HEK293 (cell line): ENCODE measurements around the gene ARHGEF28.

Experiments
- CTCF ChIA-PET: fragments of 350-600 bp; formaldehyde crosslinking; extraction: SDS; loops from one replicate; lab custom pipeline; 2021; ENCODE audit warnings: antibody characterized with exemption; lab: Yijun Ruan, JAX
- POLR2A ChIA-PET: fragments of 300-600 bp; formaldehyde crosslinking; extraction: SDS; loops from one replicate; lab custom pipeline; 2020; ENCODE audit warnings: antibody characterized with exemption, inconsistent platforms; lab: Yijun Ruan, JAX
- H3K27ac ChIP-seq: fragments of 200-500 bp; sonication (Bioruptor generic); 2 replicates; pipeline ENCODE4 v1.5.1; 2014; ENCODE audit warnings: low read depth, low read length, control low read depth, inconsistent platforms; ENCODE audit errors: extremely low read depth
- H3K36me3 ChIP-seq, 2 experiments: fragments of 200-500 bp in 1 of 2; sonication (Bioruptor generic) in 1 of 2; 1 replicate in 1 of 2; 2 replicates in 1 of 2; pipeline ENCODE4 v1.5.1; 2014 to 2017; ENCODE audit warnings: inconsistent platforms in 2 of 2, low read length in 2 of 2; ENCODE audit not compliant: control insufficient read depth in 2 of 2, insufficient read depth in 1 of 2
- H3K4me1 ChIP-seq: fragments of 200-500 bp; sonication (Bioruptor generic); 2 replicates; pipeline ENCODE4 v1.5.1; 2014; ENCODE audit warnings: mild to moderate bottlenecking, low read length, inconsistent platforms; ENCODE audit not compliant: control insufficient read depth, insufficient read depth
- H3K4me3 ChIP-seq: 2 replicates; pipeline ENCODE4 v1.5.1; 2011; ENCODE audit warnings: low read depth, mild to moderate bottlenecking, control low read depth, low read length, moderate library complexity
- H3K9me3 ChIP-seq: fragments of 200-500 bp; sonication (Bioruptor generic); 2 replicates; pipeline ENCODE4 v1.5.1; 2014; ENCODE audit warnings: low read depth, low read length, inconsistent platforms; ENCODE audit not compliant: control insufficient read depth, insufficient read depth
- GFI1B ChIP-seq: fragments of 450-650 bp; formaldehyde crosslinking; IDR thresholded peaks from 2 replicates; pipeline ENCODE4 v1.5.1; 2016; ENCODE audit warnings: missing biosample characterization, missing genetic modification characterization
- SALL2 ChIP-seq: fragments of 450-650 bp; formaldehyde crosslinking; IDR thresholded peaks from 2 replicates; pipeline ENCODE4 v1.5.0; 2017; ENCODE audit warnings: missing biosample characterization, mild to moderate bottlenecking, missing genetic modification characterization, borderline replicate concordance
- SP7 ChIP-seq: fragments of 450-650 bp; formaldehyde crosslinking; IDR thresholded peaks from 2 replicates; pipeline ENCODE4 v1.5.1; 2016; ENCODE audit warnings: missing biosample characterization, missing genetic modification characterization
- ZNF112 ChIP-seq: fragments of 450-650 bp; formaldehyde crosslinking; IDR thresholded peaks from 2 replicates; pipeline ENCODE4 v1.5.0; 2017; ENCODE audit warnings: missing biosample characterization, missing genetic modification characterization
- ZNF121 ChIP-seq: fragments of 450-650 bp; formaldehyde crosslinking; IDR thresholded peaks from 2 replicates; pipeline ENCODE4 v1.5.1; 2016; ENCODE audit warnings: missing biosample characterization, missing genetic modification characterization
- ZNF248 ChIP-seq: fragments of 450-650 bp; formaldehyde crosslinking; IDR thresholded peaks from 2 replicates; pipeline ENCODE4 v1.5.1; 2017; ENCODE audit warnings: missing biosample characterization, missing genetic modification characterization
- ZNF335 ChIP-seq: fragments of 450-650 bp; formaldehyde crosslinking; conservative IDR thresholded peaks from 2 replicates; pipeline ENCODE4 v1.5.1; 2016; ENCODE audit warnings: missing biosample characterization, missing genetic modification characterization
- ZNF366 ChIP-seq: fragments of 450-650 bp; formaldehyde crosslinking; conservative IDR thresholded peaks from 2 replicates; pipeline ENCODE4 v1.5.1; 2016; ENCODE audit warnings: missing biosample characterization, missing genetic modification characterization
- ZNF37A ChIP-seq: fragments of 450-650 bp; IDR thresholded peaks from 2 replicates; pipeline ENCODE4 v1.5.1; 2018; ENCODE audit warnings: missing biosample characterization, missing genetic modification characterization
- ZNF521 ChIP-seq: fragments of 450-650 bp; formaldehyde crosslinking; IDR thresholded peaks from 2 replicates; pipeline ENCODE4 v1.5.1; 2017; ENCODE audit warnings: missing biosample characterization, mild to moderate bottlenecking, missing genetic modification characterization
- ZNF555 ChIP-seq: fragments of 450-650 bp; formaldehyde crosslinking; conservative IDR thresholded peaks from 2 replicates; pipeline ENCODE4 v1.5.1; 2017; ENCODE audit warnings: missing biosample characterization, mild to moderate bottlenecking, missing genetic modification characterization, inconsistent platforms
- ZNF621 ChIP-seq: fragments of 450-650 bp; formaldehyde crosslinking; IDR thresholded peaks from 2 replicates; pipeline ENCODE4 v1.5.1; 2017; ENCODE audit warnings: missing biosample characterization, missing genetic modification characterization
- ZNF660 ChIP-seq: fragments of 450-650 bp; IDR thresholded peaks from 2 replicates; pipeline ENCODE4 v1.5.1; 2018; ENCODE audit warnings: missing biosample characterization, mild to moderate bottlenecking, missing genetic modification characterization
- TF ChIP-seq, protein P1 (sequence below): fragments of 450-650 bp; IDR thresholded peaks from 2 replicates; pipeline ENCODE4 v1.5.1; 2018; ENCODE audit warnings: missing biosample characterization, missing genetic modification characterization
- TF ChIP-seq, protein P2 (sequence below): fragments of 450-650 bp; formaldehyde crosslinking; IDR thresholded peaks from 2 replicates; pipeline ENCODE4 v1.5.1; 2017; ENCODE audit warnings: missing biosample characterization, missing genetic modification characterization
- TF ChIP-seq, protein P3 (sequence below): fragments of 450-650 bp; formaldehyde crosslinking; IDR thresholded peaks from 2 replicates; pipeline ENCODE4 v1.5.1; 2016; ENCODE audit warnings: missing biosample characterization, missing genetic modification characterization
- TF ChIP-seq, protein P4 (sequence below): fragments of 450-650 bp; IDR thresholded peaks from 2 replicates; pipeline ENCODE4 v1.5.1; 2018; ENCODE audit warnings: missing biosample characterization, mild to moderate bottlenecking, missing genetic modification characterization

Gene ARHGEF28

DNA sequence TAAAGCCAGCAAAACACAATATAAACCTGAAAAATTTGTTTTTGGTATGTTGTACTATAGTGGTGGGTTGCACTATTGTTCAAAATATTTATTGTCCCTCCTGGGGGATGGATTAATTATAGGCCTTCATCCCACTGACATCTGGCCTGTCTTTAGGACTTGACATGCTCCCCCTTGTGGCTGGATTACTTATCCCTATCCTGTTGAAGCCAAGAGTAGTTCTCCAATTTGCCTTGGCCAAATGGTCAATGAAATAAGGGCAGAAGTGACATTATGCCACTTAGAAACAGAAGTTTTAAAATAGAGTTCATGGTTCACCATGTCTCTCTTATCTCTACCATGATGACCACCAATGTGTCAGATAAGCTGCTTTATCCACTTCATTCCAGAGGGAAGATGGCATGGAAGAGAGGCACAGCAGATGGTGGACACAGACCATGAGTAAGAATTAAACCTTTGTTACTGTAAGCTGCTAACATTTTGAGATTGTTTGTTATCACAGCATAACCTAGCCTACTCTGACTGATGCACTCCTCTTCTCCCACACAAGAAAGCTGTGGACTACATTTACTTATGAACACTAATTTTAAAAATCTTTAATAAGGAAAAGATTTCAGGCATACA is 29.2 kb upstream of the ARHGEF28 start:
- ChIA-PET POLR2A (no interaction called here), CTCF (interaction anchor here (0.5 to 2.0 kb wide), 37 partner anchors 9 to 1122 kb away, joined by 3 to 17 read pairs (median 4); partner anchors contain the start of gene ANKRA2)
- Histone ChIP-seq H3K27ac (no peak overlapping the region), H3K4me1 (0 out of 2 replicates have a peak, but pooled peaks cover 2% of the 10 kb centered on the region), H3K9me3 (no peaks in the 10 kb centered on the region), H3K4me3 (no peak overlapping the region), H3K36me3 (no peaks in the 10 kb centered on the region)
- TF ChIP-seq SP7 (peak; percentile 42; the same call in 1 of the 2 replicates), ZNF555 (tag by site-specific recombination) (no peak), GFI1B (tag by site-specific recombination) (no peak), ZNF335 (peak; percentile 54), ZNF660 (tag by site-specific recombination) (0 out of 2 replicates have a peak, but pooled peaks have one; percentile 29)
- TF ChIP-seq, protein P1, sequence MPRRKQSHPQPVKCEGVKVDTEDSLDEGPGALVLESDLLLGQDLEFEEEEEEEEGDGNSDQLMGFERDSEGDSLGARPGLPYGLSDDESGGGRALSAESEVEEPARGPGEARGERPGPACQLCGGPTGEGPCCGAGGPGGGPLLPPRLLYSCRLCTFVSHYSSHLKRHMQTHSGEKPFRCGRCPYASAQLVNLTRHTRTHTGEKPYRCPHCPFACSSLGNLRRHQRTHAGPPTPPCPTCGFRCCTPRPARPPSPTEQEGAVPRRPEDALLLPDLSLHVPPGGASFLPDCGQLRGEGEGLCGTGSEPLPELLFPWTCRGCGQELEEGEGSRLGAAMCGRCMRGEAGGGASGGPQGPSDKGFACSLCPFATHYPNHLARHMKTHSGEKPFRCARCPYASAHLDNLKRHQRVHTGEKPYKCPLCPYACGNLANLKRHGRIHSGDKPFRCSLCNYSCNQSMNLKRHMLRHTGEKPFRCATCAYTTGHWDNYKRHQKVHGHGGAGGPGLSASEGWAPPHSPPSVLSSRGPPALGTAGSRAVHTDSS (tag by site-specific recombination) = 0 out of 2 replicates have a peak, but pooled peaks have one; percentile 26

DNA sequence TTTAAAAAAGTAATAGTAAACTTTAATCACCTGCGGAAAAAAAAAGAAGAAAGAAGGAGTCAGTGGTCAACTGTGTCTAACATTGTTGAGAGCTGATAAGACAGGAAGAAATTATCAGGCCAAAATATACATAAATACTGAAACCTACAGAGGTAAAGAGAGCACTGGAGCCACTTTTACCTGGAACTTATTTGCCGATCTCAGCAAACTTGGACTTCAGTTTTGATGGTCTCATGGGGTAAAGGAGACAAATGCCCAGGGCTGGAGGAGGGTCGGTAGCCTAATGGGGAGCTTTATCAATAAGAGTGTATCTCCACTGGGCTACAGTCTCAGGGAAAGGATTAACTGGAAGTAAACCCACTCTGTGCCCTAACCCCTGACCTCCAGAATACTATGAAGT is 26.6 kb upstream of the ARHGEF28 start:
- H3K27ac ChIP-seq = no peak overlapping the region
- ChIA-PET CTCF (interaction anchor here (0.9 kb wide), 1 partner anchor 8 kb away, joined by 3 read pairs; no protein-coding TSS in a partner anchor), POLR2A (no interaction called here)
- H3K9me3 ChIP-seq = no peaks in the 10 kb centered on the region
- TF ChIP-seq, protein P2, sequence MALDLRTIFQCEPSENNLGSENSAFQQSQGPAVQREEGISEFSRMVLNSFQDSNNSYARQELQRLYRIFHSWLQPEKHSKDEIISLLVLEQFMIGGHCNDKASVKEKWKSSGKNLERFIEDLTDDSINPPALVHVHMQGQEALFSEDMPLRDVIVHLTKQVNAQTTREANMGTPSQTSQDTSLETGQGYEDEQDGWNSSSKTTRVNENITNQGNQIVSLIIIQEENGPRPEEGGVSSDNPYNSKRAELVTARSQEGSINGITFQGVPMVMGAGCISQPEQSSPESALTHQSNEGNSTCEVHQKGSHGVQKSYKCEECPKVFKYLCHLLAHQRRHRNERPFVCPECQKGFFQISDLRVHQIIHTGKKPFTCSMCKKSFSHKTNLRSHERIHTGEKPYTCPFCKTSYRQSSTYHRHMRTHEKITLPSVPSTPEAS (tag by site-specific recombination) = no peak
- TF ChIP-seq, protein P3, sequence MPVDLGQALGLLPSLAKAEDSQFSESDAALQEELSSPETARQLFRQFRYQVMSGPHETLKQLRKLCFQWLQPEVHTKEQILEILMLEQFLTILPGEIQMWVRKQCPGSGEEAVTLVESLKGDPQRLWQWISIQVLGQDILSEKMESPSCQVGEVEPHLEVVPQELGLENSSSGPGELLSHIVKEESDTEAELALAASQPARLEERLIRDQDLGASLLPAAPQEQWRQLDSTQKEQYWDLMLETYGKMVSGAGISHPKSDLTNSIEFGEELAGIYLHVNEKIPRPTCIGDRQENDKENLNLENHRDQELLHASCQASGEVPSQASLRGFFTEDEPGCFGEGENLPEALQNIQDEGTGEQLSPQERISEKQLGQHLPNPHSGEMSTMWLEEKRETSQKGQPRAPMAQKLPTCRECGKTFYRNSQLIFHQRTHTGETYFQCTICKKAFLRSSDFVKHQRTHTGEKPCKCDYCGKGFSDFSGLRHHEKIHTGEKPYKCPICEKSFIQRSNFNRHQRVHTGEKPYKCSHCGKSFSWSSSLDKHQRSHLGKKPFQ = no peak
- no peak for TF ChIP-seq ZNF248 (tag by site-specific recombination)
- TF ChIP-seq ZNF366 (tag by site-specific recombination) = no peak
- TF ChIP-seq ZNF621 (tag by site-specific recombination) = no peak
- no peak for TF ChIP-seq SALL2 (tag by site-specific recombination)
- no peaks in the 10 kb centered on the region for H3K4me1 ChIP-seq
- H3K36me3 ChIP-seq = no peaks in the 10 kb centered on the region
- no peak overlapping the region for H3K4me3 ChIP-seq

DNA sequence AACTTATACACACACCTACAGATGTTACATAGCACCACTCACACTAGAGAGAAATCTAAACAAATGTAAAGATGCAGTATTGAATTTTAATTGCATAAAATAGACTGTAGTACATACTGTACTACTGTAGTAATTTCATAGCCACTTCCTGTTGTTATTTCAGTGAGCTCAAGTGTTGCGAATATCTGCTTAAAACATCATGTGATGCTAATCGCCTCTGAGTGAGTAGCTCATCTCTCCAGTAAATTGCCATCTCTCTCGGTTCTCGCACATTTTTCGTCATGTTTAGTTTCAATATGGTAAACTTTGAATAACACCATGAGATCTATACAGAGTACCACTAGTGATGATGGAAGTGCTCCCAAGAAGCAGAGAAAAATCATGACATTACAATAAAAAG is 22.0 kb upstream of the ARHGEF28 start:
- POLR2A ChIA-PET = no interaction called here

More for the DNA sequence above, 22.0 kb upstream of the ARHGEF28 start:
- H3K4me3 ChIP-seq = no peak overlapping the region
- H3K4me1 ChIP-seq = no peaks in the 10 kb centered on the region
- H3K36me3 ChIP-seq = no peaks in the 10 kb centered on the region
- no peaks in the 10 kb centered on the region for H3K9me3 ChIP-seq
- H3K27ac ChIP-seq = no peak overlapping the region
- CTCF ChIA-PET = no interaction called here
- TF ChIP-seq ZNF37A (tag by site-specific recombination) (no peak), ZNF521 (tag by site-specific recombination) (no peak), ZNF112 (tag by site-specific recombination) (no peak), ZNF121 (tag by site-specific recombination) (no peak)
- TF ChIP-seq, protein P4, sequence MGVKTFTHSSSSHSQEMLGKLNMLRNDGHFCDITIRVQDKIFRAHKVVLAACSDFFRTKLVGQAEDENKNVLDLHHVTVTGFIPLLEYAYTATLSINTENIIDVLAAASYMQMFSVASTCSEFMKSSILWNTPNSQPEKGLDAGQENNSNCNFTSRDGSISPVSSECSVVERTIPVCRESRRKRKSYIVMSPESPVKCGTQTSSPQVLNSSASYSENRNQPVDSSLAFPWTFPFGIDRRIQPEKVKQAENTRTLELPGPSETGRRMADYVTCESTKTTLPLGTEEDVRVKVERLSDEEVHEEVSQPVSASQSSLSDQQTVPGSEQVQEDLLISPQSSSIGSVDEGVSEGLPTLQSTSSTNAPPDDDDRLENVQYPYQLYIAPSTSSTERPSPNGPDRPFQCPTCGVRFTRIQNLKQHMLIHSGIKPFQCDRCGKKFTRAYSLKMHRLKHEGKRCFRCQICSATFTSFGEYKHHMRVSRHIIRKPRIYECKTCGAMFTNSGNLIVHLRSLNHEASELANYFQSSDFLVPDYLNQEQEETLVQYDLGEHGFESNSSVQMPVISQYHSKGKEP (tag by site-specific recombination) = no peak
